Esophagus muscularis mucosa (tissue), 4 donors: ENCODE data around the gene MAN2A1. TPM values are rescaled to one million over a fixed set of nuclear protein-coding genes. Genes with fewer than 3 reads are reported as not detected.

Source experiments
- DNase-seq: peaks from one replicate; pipeline ENCODE4 v3.0.0-alpha.2; 2017; ENCODE audit errors: extremely low spot score
- H3K27ac ChIP-seq, 4 donors: fragments of 200-600 bp; sonication (generic); replicated peaks in 1 of 4; 1 replicate in 3 of 4; 2 replicates in 1 of 4; pipeline ENCODE4 v1.5.1; 2016 to 2019; ENCODE audit warnings: mild to moderate bottlenecking in 1 of 4
- H3K27me3 ChIP-seq, 4 donors: fragments of 200-600 bp; sonication (generic); one replicate each; pipeline versions ENCODE4 v1.5.1 to v1.6.0; 2016 to 2019
- H3K36me3 ChIP-seq, 4 donors: fragments of 200-600 bp; sonication (generic); one replicate each; pipeline ENCODE4 v1.5.1; 2016 to 2019
- H3K4me1 ChIP-seq, 4 donors: fragments of 200-600 bp; sonication (generic); one replicate each; pipeline ENCODE4 v1.5.1; 2016 to 2019
- H3K4me3 ChIP-seq, 4 donors: fragments of 200-600 bp; sonication (generic); 1 replicate in 2 of 4; 2 replicates in 2 of 4; pipeline ENCODE4 v1.5.1; 2016 to 2019; ENCODE audit warnings: mild to moderate bottlenecking in 4 of 4, moderate library complexity in 1 of 4
- H3K9me3 ChIP-seq, 4 donors: fragments of 200-600 bp; sonication (generic); 1 replicate in 3 of 4; 2 replicates in 1 of 4; pipeline ENCODE4 v1.5.1; 2016 to 2019
- EP300 ChIP-seq: sonication (generic); formaldehyde crosslinking; IDR thresholded peaks from one replicate; pipeline ENCODE4 v1.6.1; 2017; ENCODE audit warnings: antibody characterized with exemption
- POLR2A ChIP-seq: fragments of 450-650 bp; IDR thresholded peaks from one replicate; pipeline ENCODE4 v1.6.1; 2017; ENCODE audit warnings: antibody characterized with exemption, moderate library complexity, mild to moderate bottlenecking, low read depth
- POLR2AphosphoS5 ChIP-seq, 2 donors: sonication (generic); formaldehyde crosslinking; IDR thresholded peaks; one replicate each; pipeline ENCODE4 v1.6.1; 2017; ENCODE audit warnings: antibody characterized with exemption in 2 of 2
- WGBS: methylation state at CpG from one replicate; pipeline ENCODE4 v1.1.5; 2018; 5-methylcytosine and 5-hydroxymethylcytosine counted together
- intact Hi-C: fragments of 100-400 bp; cut with DNase I; formaldehyde crosslinking; loops from one replicate; pipeline ENCODE4 v1.15.1; 2023
- total RNA-seq, 4 donors: library from RNA; depleted of rRNA; stranded (reverse); fragments of >200 nt; gene quantifications; one replicate each; pipeline versions ENCODE4 v1.1.0 to v1.2.1, GENCODE V29; 2016
- TF ChIP-seq, protein P1 (sequence below), 3 experiments: fragments of 200-600 bp in 2 of 3; fragments of 450-650 bp in 1 of 3; sonication (generic) in 2 of 3; IDR thresholded peaks; one replicate each; pipeline ENCODE4 v1.5.1; 2017 to 2019; ENCODE audit warnings: antibody characterized with exemption in 3 of 3, mild to moderate bottlenecking in 2 of 3, moderate library complexity in 1 of 3

Gene MAN2A1
- total RNA-seq, 4 donors from 2014 or later, result 22.3 to 29.5 (median 27.4) TPM

DNA sequence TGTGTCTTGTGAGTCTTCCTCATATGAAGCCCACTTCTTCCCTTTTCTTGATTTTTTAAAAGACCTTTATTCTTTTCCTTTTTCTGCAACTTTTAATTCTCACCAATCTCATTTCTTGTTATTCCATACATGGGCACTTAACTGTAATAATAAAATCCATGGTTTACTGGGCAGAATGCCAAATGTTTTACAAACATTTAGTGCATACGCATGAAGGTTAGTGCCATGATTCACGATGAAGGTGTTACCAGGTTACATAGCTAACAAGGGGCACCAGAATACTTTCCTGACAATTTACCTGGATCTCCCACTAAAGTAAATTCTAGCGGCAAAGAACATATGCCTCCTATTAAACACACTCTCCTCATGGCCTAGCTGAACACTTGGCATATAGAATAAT lies 28.5 kb downstream of the MAN2A1 start:
- Histone ChIP-seq H3K4me3 (no peak overlapping the region), H3K4me1 (peaks cover 0 to 4% (median 0%) of the 10 kb centered on the region in 4 donors), H3K36me3 (peaks cover 0 to 6% (median 1%) of the 10 kb centered on the region in 4 donors), H3K9me3 (no peaks in the 10 kb centered on the region), H3K27ac (no peak overlapping the region), H3K27me3 (no peaks in the 10 kb centered on the region)
- no peak for DNase-seq
- TF ChIP-seq POLR2AphosphoS5 (IDR thresholded peaks at IDR 0.05) (no peak), POLR2A (no peak), EP300 (no peak)
- TF ChIP-seq, protein P1, sequence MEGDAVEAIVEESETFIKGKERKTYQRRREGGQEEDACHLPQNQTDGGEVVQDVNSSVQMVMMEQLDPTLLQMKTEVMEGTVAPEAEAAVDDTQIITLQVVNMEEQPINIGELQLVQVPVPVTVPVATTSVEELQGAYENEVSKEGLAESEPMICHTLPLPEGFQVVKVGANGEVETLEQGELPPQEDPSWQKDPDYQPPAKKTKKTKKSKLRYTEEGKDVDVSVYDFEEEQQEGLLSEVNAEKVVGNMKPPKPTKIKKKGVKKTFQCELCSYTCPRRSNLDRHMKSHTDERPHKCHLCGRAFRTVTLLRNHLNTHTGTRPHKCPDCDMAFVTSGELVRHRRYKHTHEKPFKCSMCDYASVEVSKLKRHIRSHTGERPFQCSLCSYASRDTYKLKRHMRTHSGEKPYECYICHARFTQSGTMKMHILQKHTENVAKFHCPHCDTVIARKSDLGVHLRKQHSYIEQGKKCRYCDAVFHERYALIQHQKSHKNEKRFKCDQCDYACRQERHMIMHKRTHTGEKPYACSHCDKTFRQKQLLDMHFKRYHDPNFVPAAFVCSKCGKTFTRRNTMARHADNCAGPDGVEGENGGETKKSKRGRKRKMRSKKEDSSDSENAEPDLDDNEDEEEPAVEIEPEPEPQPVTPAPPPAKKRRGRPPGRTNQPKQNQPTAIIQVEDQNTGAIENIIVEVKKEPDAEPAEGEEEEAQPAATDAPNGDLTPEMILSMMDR (IDR thresholded peaks at IDR 0.05), result no peak
- intact Hi-C loops, result no loop called here
- WGBS, result 84% methylated on average over 3 of the region's 3 CpGs

DNA sequence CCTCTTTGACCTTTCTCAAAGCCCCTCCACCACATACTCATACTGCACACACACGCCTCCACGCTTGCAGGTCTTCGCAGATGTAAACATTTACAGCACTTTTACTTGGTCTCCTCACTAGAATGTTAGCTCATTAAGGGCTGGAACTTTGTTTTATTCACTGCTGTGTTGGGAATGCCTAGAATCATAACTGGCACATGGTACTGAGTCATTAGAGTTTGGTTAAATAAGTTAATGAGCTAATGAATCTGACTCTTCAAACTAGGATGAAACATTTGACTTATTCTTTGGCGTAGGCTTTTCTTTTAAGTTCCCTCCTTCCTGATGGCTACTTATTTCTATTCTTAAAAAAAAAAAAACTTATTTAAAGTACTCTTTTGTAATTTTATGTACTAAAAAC lies 28.9 kb downstream of the MAN2A1 start:
- 93% methylated on average over 4 of the region's 4 CpGs for WGBS
- H3K4me3 ChIP-seq, result no peak overlapping the region
- intact Hi-C loops, result no loop called here

DNA sequence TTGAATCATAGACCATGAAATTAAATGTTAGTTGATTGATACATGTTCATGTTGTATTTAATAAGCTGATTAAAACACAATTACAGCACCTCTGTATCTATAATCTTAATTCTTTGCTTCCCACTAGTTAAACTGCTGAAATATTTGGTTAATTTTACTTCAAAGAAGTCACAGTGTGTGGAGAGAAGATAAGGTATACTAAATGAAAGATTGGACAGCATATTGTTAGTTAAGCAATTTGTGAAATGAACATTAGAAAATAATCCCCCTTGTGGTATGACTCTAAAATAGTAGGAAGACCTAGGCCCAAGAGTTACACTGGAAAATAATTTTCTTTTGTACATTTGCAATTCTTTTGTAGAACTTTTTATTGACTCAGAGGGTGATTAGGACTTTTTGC lies 30.3 kb downstream of the MAN2A1 start:
- no peak overlapping the region for H3K27ac ChIP-seq
- DNase-seq, result no peak
- intact Hi-C loops, result no loop called here

More for the DNA sequence above, 28.9 kb downstream of the MAN2A1 start:
- TF ChIP-seq POLR2AphosphoS5 (IDR thresholded peaks at IDR 0.05), result no peak
- no peak for TF ChIP-seq EP300
- TF ChIP-seq, protein P1 (IDR thresholded peaks at IDR 0.05), result no peak
- H3K27ac ChIP-seq, result no peak overlapping the region
- no peaks in the 10 kb centered on the region for H3K27me3 ChIP-seq
- H3K9me3 ChIP-seq, result no peaks in the 10 kb centered on the region
- no peak for DNase-seq
- H3K36me3 ChIP-seq, result peaks cover 0 to 6% (median 1%) of the 10 kb centered on the region in 4 donors
- no peaks in the 10 kb centered on the region for H3K4me1 ChIP-seq

DNA sequence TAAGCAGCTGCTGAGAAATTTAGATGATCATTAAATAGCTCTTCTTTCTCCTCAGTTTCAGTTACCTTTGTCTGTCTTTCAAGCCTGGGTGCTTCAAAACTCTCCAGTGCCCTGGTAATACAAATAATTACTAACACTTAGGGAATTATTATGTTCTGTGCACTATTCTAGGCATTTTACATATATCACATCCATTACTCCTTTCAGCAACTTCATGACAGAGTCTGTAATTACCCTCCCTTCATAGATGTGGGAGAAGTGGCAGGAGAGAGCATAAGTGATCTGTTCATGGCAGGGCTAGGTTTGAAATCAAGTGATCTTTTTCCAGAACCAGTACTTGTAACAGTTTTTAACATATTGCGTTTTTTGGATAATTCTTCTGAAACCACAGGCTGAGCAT lies 32.0 kb downstream of the MAN2A1 start:
- DNase-seq, result no peak
- Histone ChIP-seq H3K4me3 (no peak overlapping the region), H3K36me3 (peaks cover 0 to 6% (median 1%) of the 10 kb centered on the region in 4 donors), H3K4me1 (no peaks in the 10 kb centered on the region), H3K27me3 (no peaks in the 10 kb centered on the region), H3K27ac (no peak overlapping the region), H3K9me3 (no peaks in the 10 kb centered on the region)
- TF ChIP-seq POLR2AphosphoS5 (IDR thresholded peaks at IDR 0.05) (no peak), EP300 (no peak), POLR2A (no peak)
- TF ChIP-seq, protein P1 (IDR thresholded peaks at IDR 0.05), result no peak
- 91% methylated on average over 1 of the region's 1 CpG for WGBS
- intact Hi-C loops, result no loop called here

More for the DNA sequence above, 30.3 kb downstream of the MAN2A1 start:
- H3K4me3 ChIP-seq, result no peak overlapping the region
- H3K36me3 ChIP-seq, result peaks cover 0 to 6% (median 1%) of the 10 kb centered on the region in 4 donors
- H3K27me3 ChIP-seq, result no peaks in the 10 kb centered on the region
- H3K9me3 ChIP-seq, result no peaks in the 10 kb centered on the region
- TF ChIP-seq POLR2A (no peak), POLR2AphosphoS5 (IDR thresholded peaks at IDR 0.05) (no peak), EP300 (no peak)
- TF ChIP-seq, protein P1 (IDR thresholded peaks at IDR 0.05), result no peak
- H3K4me1 ChIP-seq, result no peaks in the 10 kb centered on the region

DNA sequence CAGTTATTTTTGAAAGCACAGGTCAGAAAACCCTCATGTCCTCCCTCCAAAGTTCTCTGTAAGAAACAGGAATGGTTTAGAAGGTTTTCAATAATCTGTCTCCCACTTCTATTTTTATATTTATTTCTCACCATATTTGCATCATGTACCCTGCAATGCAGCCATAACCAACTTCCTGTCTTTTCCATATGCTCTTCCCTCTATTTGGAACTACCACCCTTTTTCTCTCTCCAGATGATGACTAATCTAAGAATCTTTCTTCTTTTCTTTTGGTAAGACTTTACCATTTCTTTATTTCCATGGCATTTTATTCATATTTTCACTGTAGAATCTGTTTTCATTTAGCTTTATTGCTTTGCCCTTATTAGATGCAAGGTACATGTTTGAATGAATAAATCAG lies 33.9 kb downstream of the MAN2A1 start:
- DNase-seq, result no peak
- Histone ChIP-seq H3K36me3 (peaks cover 0 to 2% (median 0%) of the 10 kb centered on the region in 4 donors), H3K4me3 (no peak overlapping the region), H3K27ac (no peak overlapping the region), H3K9me3 (no peaks in the 10 kb centered on the region), H3K4me1 (no peaks in the 10 kb centered on the region), H3K27me3 (no peaks in the 10 kb centered on the region)
- TF ChIP-seq POLR2A, result no peak
- no peak for TF ChIP-seq POLR2AphosphoS5 (IDR thresholded peaks at IDR 0.05)
- no peak for TF ChIP-seq EP300
- TF ChIP-seq, protein P1 (IDR thresholded peaks at IDR 0.05), result no peak
- intact Hi-C loops, result no loop called here
